DMS114 treated with DMSO at 0.1 percent for 48 hours (cell line): ENCODE measurements around the gene RAB26.
"Not testable (repeated sequence)": the region's sequence is repeated elsewhere in the genome, so short reads cannot be mapped to it uniquely, and the experiment has no call there.

Experiments
- DNase-seq: peaks from one replicate; lab custom pipeline; 2025; ENCODE audit not compliant: unreplicated experiment; lab: John Stamatoyannopoulos, UW

RAB26 gene

DNA sequence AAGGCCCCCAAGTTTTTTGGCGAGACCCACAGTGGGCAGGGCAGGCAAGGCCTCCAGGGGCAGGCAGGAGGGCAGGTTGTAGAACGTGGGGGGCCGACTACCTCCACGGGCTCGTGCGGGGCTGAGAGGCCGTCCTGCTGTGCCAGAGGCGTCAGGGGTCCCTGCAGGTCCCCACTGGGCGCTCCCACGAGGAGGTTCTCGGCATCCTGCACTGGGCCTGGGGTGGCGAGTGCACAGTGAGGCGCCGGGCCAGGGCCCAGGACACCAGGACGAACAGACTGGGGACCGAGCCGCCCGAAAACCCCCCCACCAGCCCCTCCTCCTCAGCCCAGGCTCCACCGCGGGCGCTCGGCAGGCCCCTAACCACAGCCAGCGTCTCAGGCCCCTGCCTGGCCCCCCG, 32.0 kb upstream of the RAB26 start:
- not testable (repeated sequence) for DNase-seq

DNA sequence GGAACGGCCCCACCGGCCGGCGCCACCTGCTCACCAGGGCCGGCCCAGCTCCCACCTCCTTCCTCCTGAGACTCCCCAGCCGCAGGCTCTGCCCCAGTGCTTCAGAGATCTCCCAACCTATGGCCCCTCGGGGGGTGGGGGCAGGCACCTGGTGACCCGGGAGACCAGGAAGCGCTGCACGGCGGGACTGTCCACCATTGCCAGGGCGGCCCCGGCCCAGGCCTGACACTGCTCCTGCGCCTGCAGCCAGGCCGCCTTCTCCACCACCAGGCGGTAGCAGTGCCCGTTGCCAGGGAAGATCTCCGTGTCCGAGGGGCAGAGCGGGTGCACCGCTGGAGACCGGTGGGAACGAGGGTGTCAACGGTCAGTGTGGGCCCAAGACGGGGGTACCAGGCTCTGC, 31.1 kb upstream of the RAB26 start:
- not testable (repeated sequence) for DNase-seq

DNA sequence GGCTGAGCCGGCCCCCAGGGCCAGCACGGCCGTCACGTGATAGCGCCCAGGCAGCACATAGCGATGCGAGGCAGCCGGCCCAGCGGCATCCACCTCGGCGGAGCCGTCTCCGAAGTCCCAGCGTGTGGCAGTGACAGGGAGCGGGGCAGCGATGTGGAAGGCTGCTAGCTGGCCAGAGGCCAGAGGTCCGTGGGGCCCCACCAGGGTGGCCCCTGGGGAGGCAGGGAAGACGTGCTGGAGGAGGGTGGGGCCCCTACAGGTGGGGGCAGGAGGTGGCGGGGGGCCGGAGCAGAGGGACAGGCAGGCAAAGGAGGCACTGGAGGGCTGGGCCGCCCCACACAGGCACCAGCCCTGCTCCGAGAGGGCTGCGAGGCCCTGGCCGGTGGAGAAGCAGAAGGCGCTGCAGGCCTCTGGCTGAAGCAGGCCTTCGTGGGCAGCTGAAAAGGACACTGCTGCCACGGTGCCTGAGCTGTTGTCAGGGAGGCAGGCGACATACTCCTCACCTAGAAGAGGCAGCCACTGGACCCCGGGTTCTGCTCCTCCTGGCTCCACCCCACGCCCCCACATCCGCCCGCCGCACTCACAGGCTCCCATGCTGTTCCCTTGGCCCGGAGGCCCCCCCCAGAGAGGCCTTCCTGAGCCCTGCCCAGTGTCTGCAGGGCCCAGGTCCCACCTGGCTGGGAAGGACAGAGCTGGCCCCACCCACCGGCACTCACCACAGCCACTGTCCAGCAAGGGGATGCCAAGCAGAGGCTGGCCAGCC, 30.3 kb upstream of the RAB26 start:
- not testable (repeated sequence) for DNase-seq

DNA sequence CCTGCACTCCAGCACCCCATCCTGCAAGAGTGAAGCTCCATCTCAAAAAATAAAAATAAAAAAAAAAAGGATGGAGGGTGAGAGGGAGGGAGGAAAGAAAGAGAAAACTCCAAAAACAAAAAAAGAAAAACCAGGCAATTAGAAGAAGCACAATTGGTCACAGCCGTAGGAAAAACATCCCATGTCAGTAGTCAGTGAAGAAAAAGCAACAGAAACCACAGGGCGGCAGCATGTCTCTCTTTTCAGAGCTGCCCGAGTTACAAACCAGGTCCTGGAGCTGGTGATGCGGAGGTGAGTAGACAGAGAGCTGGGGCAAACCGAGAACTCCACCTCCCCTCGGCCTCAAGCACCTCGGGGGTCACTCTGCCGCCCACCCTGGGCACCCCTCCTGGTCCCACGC, 27.1 kb upstream of the RAB26 start:
- DNase-seq: peak; percentile 44

DNA sequence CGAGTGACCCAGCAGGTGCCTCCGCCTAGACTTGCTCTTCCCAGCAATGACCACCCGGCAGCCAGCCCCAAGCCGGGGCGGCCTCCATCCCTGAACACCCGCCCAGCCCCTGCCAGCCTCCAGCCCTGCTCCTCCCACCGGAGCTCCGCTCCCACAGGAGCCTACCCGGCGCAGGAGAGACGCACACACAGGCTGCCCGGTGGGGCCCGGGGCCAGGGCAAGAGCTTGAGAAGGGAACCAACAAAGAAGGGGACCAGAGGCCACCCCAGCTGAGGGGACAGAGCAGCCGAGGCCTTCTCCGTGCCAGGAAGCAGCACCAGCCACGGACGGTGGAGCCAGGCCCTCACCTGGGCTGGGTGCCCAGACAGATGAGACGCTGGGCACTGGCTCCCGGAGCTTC, 26.6 kb upstream of the RAB26 start:
- DNase-seq: no peak

DNA sequence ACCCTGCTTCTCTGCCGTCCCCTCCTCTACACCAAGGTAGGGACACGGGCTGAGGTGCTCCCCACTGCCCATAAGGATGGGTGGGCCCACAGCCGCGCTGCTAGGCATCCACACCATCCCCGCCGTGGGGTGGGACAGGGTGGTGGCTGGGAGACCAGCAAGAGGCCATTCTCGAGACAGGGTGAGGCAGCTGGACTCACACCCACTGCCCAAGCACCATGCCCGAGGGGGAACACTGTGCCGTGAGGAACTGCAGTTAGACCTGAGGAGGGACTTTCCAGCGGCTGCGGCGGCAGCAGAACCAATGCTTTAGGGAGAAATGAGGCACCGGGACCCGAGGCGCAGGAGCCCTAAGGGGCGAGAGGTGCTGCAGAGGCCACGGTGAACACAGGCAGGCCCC, 26.0 kb upstream of the RAB26 start:
- DNase-seq: no peak

DNA sequence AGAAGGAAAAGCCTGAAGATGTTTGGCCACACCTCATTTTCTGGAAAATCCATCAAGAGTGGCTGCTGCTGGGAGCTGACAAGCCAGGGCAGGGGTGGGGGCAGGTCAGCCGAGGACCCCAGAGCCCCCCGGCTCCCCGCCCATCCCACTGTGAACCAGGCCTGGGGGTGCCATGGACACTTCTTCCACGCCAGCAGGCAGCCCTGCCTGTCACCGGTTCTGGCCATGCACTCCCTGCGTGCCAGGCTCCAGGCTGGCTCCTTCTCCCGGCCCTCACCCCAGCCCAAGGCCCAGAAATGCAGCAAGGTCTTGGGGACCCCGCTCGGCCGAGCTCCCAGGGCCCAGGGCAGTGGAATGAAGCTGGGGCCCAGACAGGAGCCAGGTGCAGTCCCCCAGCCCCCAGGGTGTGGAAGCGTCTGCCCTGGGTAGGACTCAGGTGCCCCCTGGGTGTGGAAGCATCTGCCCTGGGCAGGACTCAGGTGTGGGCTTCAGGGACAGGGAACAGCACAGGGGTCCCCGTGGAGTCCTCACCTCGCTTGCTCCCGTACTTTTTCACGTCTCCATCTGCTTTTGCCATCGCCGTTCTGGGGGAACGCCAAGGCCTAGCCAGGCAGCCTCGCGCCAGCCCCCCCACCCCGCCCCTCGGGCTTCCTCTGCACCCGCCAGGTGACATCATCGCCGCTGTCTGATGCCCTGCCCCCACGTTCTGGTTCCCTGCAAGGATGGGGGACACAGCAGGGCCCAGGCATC, 25.3 kb upstream of the RAB26 start:
- not testable (repeated sequence) for DNase-seq

DNA sequence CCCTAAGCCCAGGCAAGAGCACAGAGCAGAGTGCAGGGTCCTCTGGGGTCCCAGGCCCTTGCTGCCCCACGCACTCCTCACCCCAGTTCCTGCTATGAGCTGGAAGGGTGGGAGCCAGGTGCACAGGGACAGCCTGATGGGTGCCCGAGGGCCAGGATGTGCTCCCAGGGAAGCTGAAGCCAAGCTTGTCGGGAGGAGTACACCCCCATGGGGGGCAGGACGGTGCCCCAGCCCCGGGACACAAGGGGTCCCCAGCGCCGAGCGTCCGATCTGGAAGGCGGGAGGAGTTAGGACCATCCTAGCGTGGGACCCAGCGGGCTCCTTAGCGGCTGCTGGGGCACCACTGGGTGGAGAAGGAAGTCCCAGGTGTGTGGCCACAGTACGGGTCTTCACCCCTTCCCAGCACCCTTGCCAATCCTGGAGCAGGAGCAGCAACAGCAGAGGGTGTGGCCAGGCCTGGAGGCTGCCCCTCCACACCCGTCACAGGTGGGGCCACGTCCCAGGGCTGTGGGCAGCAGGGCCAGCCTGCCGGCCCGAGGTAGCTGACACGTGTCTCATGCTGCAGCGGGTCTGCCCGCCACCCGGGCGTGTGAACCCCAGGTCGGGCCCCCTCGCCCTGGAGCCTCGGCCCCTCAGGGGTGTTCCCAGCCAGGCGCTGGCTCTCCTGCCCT, 24.6 kb upstream of the RAB26 start:
- DNase-seq: not testable (repeated sequence)

DNA sequence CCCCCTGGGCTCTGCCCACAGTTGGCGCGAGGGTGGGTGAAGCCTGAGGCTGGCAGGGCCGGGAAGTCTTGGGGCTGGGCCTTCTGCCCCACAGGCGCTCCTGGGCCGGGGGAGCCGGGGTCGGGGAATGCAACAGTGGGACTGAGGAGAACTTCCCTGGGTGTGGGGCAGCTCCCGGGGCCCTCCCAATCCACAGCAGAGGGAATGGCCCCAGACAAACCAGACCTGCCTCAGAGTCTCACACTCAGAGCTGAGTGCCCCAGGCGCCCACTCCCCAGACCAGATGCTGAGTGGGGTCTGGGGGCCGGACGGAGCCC, 24.1 kb upstream of the RAB26 start:
- DNase-seq: not testable (repeated sequence)

DNA sequence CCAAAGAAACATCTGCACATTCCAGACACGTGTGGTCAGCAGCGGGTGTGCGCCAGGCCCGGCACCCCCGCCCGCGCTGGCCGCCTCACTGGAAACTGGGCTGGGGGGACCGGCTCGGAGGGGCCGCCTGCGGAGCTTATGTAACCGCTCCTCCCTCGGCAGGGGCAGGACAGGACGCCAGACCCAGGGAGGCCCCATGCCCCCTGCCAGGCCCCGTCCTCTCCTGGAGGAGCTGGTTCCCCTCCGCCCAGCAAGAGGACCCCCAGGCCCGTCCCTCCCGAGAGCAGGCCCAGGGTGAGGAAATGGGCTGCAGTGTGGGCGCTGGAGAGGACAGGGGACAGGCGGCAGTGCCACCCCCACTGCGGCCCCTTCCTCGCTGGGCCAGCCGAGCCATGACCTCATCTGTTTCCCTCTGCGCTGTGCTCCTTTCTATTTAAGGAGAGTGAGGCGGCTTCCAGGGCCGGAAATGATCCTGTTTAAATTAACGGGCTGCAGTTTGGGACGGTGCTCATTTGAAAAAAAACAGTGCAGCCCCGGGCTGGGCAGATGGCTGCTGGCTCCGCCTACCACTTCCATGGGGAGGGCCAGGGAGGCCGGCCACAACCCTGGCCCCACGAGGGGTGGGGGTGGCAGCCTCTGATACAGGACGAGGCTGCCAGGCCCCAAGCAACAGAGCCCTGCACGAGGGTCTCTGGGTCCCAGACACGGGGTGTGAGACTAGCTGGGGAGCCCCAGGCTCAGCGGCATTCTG, 23.6 kb upstream of the RAB26 start:
- DNase-seq: not testable (repeated sequence)

DNA sequence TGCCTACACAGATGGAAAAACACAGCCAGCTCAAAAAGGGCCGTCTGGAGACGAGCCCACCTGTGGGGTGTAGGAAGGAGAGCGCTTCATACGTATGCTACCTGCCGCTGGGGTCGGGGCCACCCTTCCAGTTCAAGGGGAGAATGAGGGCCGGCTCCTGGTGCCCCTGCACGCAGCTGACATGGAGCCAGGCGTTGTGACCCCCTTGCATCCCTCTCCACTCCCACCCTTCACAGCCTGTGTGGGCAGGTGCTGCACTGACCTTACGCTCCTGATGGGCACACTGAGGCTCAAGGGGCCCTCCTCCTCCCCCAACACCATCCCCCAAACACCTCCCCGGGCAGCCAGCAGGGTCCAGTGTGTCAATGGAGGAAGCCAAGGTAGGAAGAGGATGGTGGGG, 22.8 kb upstream of the RAB26 start:
- DNase-seq: not testable (repeated sequence)

DNA sequence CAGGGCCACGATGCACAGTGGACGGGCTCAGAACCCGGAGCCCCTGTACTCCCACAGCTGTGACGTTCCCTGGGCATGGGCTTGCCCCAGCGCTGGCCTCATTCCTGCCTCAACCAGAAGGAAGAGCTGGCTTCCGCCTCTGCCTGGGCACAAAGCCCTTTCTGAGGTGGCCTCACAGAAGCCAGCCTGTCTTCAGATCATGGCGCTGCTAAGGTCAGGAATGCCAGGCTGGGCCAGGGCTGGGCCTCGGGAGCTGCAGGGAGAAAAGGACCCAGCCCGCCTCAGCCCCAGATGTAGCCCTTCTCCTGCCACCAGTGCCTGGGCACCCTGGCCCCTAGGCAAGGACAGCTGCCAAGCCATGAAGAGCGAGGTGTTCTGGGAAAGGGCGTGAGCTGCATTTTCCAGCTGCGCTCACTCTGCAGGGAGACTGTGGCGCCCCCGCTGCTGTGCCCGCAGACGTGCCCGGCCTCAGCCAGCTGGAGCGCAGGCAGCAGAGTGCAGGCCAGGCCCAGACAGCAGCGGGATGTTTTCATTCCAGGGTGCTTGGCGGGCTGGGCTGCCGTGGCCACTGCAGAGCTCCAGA, 22.2 kb upstream of the RAB26 start:
- DNase-seq: not testable (repeated sequence)

DNA sequence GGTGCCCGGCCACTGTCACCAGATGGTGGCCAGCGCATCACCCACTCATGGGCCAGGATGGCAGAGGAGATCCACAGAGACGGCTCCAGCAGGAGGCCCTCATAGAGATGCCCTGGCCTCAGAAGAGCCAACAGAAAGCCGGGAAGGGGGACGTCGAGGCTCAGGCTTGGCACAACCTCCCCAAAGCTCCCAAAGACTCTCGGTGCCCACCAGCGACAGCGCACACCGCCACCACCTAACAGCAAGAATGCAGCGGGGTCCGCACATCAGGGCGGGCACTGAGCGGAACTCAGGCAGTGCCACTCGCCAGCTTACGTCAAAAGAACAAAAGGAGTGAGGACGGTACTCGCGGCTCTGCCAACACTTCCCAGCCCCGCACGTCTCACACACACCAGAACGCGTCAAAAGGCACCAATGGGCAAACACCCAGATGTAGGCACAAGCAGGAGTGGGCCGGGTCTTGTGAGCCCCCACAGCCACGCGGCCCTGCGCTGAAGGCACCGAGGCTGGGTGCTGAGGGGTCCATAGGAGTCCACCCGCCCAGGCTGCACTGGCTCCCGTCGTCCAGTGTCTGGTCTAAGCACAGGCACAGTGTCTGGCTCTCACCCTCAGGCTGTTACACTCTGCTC, 21.4 kb upstream of the RAB26 start:
- DNase-seq: not testable (repeated sequence)

DNA sequence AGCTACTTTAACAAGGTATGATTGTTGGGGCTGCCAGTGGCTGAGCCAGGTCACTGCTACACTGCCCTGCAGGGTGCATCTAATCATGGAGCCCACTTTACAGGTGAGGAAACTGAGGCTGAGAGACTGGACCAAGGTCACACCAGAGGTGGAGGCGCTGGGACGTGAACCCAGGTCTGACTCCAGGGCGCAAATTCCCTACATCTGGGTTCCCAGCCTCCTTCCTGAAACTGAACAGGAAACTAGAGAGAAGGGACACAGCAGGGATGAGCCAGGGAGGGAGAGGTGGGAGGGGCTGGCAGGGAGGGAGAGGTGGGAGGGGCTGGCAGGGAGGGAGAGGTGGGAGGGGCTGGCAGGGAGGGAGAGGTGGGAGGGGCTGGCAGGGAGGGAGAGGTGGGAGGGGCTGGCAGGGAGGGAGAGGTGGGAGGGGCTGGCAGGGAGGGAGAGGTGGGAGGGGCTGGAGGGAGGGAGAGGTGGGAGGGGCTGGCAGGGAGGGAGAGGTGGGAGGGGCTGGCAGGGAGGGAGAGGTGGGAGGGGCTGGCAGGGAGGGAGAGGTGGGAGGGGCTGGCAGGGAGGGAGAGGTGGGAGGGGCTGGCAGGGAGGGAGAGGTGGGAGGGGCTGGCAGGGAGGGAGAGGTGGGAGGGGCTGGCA, 20.7 kb upstream of the RAB26 start:
- DNase-seq: not testable (repeated sequence)

DNA sequence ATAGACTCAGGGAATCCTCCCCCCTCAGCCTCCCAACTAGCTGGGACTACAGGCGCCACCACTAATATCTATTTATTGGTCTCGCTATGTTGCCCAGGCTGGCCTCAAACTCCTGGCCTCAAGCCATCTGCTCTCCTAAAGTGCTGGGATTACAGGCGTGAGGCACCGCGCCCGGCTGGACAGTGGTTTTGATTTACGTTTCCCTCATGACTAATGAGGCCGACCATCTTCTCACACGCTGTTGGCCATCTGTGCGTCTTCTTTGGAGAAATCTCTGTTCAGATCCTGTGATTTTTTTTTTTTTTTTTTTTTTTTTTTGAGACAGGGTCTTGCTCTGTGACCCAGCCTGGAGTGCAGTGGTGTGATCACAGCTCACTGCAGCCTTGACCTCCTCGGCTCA, 19.2 kb upstream of the RAB26 start:
- not testable (repeated sequence) for DNase-seq

DNA sequence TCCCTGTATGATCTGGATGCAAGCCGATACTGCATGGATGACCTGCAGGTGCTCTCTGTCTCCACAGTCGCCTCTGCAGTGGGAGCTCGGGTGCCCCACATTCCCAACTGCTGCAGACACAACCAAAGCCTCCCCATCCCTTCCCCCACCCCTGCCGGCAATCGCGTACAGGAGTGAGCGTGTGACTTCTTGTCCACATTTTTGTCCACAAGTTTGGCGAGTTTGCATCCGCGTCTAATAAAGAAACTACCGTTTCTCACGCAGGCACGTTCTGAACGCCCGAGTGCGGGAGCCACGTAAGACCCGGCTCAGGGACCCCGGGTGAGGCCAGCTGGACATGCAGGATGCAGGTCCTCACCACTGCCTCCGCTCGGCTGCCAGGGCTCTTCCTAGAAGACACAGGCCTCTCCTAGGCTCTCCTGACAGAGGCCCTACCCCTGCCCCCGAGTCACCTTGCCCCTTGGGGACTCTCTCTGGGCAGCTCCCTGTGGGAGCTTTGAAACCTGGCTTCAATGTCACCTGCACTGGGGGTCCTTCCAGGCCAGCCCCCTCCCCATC, 18.5 kb upstream of the RAB26 start:
- DNase-seq: not testable (repeated sequence)

DNA sequence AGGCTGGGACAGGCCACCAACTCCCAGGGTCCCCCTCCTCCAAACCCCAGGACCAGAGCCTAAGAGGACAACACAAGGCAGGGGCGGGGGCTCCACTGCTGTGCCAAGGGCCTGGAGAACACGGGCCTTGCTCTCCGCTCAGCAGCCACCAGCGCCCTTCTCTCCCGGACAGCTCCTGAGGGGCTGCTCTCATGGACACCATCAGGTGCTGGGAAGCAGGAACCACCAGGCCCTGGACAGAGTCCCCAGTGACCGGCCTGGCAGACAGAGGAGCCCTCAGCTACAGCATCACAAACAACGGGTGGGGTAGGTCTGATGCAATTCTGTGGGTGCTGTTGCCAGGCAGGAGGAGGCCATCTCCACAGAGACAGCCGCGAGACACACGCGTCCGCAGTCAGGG, 14.6 kb upstream of the RAB26 start:
- not testable (repeated sequence) for DNase-seq

DNA sequence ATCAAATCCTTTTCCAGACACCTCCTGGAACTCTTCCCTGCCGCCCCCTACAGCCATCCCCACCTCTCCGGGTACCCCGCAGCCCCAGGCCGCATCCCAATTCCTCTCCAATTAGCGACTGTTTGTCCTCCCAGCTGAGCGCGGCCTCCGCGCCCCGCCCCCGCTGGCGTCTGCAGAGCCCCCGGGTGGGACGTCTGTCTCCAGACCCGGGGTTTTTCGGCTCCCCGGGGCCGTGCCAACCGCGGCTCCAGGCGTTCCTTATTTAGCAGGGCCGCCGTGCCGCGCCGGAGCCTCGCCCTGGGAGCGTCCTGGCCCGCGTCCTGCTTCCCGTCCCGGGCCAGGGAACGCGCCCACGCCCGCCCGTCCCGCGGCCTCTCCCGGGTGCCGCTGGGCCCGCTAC, 13.4 kb upstream of the RAB26 start:
- not testable (repeated sequence) for DNase-seq

DNA sequence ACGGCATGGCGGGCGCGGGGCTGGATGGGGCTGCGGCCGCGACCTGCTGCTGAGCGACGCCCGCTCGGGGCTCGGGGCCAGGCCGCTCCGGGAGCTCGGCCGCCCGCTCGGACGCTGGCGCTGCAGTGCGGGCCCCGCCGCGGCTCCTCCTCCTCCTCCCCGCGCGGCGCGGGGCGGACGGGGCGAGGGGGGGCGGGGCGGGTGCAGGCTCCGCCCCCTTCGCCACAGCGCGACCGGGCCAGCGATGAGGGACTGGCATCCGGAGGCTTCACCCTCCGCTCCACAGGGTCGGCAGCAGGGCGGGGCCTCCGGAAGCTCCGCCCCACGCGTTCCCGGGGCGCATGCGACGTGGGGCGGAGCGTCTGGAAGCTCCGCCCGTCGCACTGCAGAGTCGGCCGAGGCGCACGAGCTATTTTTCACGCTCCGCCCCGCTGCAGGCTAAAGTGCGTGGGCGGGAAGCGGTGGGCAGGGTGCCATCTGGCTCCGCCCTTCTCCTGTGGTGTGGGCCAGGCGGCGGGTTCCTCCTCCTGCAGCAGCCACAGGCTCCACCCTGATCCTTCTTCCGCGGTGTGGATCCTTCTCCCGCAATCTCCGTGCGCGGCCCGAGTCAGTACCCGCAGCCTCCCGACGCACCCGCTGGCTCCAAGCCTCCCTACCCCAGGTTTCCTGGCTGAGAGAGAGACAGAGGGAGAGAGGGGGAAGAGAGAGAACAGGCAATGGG, 12.5 kb upstream of the RAB26 start, which contains the start of gene PKD1:
Gene PKD1, minus strand, starts transcription at position 129 of the 721 bp plus-strand sequence. CDS start 209 bp downstream, outside the sequence.
- DNase-seq: peak; percentile 62
